Measurements from ENCODE around the gene PRDM16. TPM values are rescaled to one million over a fixed set of nuclear protein-coding genes. Genes with fewer than 3 reads are reported as not detected.
A peak's percentile ranks its signal among the peaks of the same experiment; 100 is the strongest.

Gene PRDM16
- total and polyA plus RNA-seq, 4 donors: 5.0 to 80.7 (median 41.5) TPM

- Histone ChIP-seq H3K36me3 (ENCODE audit: control insufficient read depth in 1 of 2, insufficient read depth in 2 of 2, low read length in 1 of 2) (no peaks in the 10 kb centered on the region), H3K9me3 (ENCODE audit: control insufficient read depth, low read length) (no peaks in the 10 kb centered on the region), H3K27ac (ENCODE audit: low read depth in 1 of 2, low read length in 2 of 2) (no peak overlapping the region), H3K4me3 (ENCODE audit: low read length in 2 of 2) (no peak overlapping the region), H3K4me1 (ENCODE audit: control insufficient read depth in 1 of 2, insufficient read depth in 2 of 2, low read length in 2 of 2) (no peaks in the 10 kb centered on the region), H3K27me3 (ENCODE audit: control insufficient read depth in 1 of 2, insufficient read depth in 2 of 2, low read length in 1 of 2) (no peaks in the 10 kb centered on the region)
- intact Hi-C loops (cut with DNase I): no loop called here
- 94 to 96% methylated on average over 11 of the region's 11 CpGs for WGBS, 2 donors
- ATAC-seq (ENCODE audit: low FRiP score): no peak
- no peak for DNase-seq
These were observed 44.4 kb upstream of the PRDM16 start for GRCh38 chr1:3024588-3024987.

DNA sequence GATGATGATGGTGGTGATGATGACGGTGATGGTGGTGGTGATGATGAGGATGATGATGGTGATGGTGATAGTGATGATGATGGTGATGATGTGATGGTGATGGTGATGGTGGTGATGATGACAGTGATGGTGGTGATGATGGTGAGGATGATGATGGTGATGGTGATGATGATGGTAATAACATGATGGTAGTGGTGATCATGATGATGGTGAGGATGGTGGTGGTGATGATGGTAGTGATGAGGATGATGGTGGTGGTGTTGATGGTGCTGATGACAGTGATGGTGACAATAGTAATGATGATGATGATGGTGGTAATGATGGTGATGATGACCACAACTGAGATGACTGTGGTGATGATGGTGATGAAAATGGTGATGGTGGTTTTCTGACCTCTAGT lies 42.9 kb upstream of the PRDM16 start:
- ATAC-seq (ENCODE audit: low FRiP score) (no peak), DNase-seq (no peak)
- no peaks in the 10 kb centered on the region for H3K27me3 ChIP-seq (ENCODE audit: control insufficient read depth in 1 of 2, insufficient read depth in 2 of 2, low read length in 1 of 2)
- H3K4me1 ChIP-seq (ENCODE audit: control insufficient read depth in 1 of 2, insufficient read depth in 2 of 2, low read length in 2 of 2): no peaks in the 10 kb centered on the region
- H3K9me3 ChIP-seq (ENCODE audit: control insufficient read depth, low read length): no peaks in the 10 kb centered on the region
- intact Hi-C loops (cut with DNase I): no loop called here
- no peak overlapping the region for H3K4me3 ChIP-seq (ENCODE audit: low read length in 2 of 2)
- H3K36me3 ChIP-seq (ENCODE audit: control insufficient read depth in 1 of 2, insufficient read depth in 2 of 2, low read length in 1 of 2): no peaks in the 10 kb centered on the region
- 95 to 96% methylated on average over 1 of the region's 1 CpG for WGBS, 2 donors
- H3K27ac ChIP-seq (ENCODE audit: low read depth in 1 of 2, low read length in 2 of 2): no peak overlapping the region

DNA sequence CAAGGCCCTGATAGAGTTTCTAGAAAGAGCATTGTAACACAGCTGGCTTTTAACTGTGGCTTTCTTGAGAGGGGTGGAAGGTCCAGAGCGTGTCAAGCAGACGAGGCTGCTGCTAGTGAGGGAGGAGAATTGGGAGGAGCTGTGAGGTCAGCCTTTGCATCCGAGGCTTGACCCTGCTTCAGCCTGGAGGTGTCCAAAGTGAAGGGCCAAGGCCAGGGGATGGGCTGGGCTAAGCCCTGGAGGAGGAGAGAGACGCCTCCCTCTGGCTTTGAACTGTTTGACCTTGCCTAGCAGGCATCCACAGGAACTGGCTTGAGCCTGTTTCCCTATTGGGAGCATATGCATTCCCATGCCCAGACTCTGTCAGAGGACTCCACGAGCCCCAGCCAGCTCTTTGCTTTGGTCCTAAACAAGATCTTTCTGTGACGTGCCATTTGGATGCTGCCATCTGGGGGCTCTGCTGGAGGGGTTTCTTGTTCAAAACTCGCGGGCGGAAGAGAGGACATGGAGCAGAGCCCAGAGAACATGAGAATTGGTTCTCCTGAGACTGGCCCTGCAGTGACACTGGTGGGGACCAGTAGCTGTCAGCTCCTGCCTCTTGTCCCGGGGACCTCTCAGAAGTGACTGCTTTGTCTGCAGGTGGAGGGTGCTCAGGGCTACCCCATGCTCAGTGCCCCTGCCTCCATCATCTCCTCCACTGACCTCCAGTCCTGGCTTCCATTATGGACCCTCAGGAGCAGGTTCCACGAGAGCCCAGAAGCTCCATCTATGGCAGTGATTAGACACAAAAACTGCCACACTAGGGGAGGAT lies 42.2 kb upstream of the PRDM16 start:
- ATAC-seq (ENCODE audit: low FRiP score): no peak
- intact Hi-C loops (cut with DNase I): no loop called here
- DNase-seq: peak in 1 of 2 donors; percentile 64

DNA sequence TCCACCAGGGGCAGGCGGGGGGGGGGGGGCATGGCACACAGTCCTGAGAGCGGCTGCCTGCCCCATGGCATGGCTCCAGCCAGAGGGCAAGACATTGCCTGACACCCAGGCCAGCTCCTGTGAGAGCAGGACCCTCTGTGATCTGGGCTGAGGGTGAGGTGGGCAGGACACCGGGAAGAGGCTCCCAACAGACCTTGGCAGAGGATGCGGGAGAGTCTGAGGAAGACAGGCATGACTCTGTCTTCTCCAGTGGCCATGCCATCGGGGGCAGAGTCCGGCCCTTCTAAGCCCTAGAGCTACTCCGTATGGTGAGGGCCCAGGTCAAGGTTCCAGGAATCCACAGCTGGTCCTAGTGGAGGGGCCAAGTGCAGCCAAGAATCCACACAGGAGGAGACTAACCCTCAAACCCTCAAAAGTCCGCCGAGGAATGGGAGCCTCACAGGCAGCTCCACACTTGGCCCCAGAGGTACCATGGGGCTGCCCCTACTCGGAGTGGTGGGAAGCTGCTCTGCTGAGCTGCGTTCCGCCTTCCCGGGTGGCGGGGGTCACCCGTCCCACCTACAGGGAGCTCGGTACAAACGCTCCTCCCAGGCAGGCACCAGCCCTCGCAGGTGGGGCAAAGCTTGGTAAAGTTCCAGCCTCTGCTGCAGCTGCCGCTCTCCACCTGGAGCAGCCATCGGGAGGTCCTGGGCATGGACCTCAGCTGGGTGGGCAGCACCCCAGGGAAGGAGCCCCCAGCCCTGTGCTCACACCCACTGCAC lies 41.2 kb upstream of the PRDM16 start:
- no peaks in the 10 kb centered on the region for H3K36me3 ChIP-seq (ENCODE audit: control insufficient read depth in 1 of 2, insufficient read depth in 2 of 2, low read length in 1 of 2)
- 94 to 99% methylated on average over 19 to 20 of the region's 20 CpGs for WGBS, 2 donors
- no peaks in the 10 kb centered on the region for H3K27me3 ChIP-seq (ENCODE audit: control insufficient read depth in 1 of 2, insufficient read depth in 2 of 2, low read length in 1 of 2)
- H3K4me3 ChIP-seq (ENCODE audit: low read length in 2 of 2): no peak overlapping the region
- no peaks in the 10 kb centered on the region for H3K4me1 ChIP-seq (ENCODE audit: control insufficient read depth in 1 of 2, insufficient read depth in 2 of 2, low read length in 2 of 2)
- intact Hi-C loops (cut with DNase I): no loop called here
- no peaks in the 10 kb centered on the region for H3K9me3 ChIP-seq (ENCODE audit: control insufficient read depth, low read length)
- H3K27ac ChIP-seq (ENCODE audit: low read depth in 1 of 2, low read length in 2 of 2): no peak overlapping the region
- peak in 1 of 2 donors; percentile 62 for DNase-seq
- ATAC-seq (ENCODE audit: low FRiP score): no peak

More for the DNA sequence above, 42.2 kb upstream of the PRDM16 start:
- no peaks in the 10 kb centered on the region for H3K9me3 ChIP-seq (ENCODE audit: control insufficient read depth, low read length)
- H3K4me3 ChIP-seq (ENCODE audit: low read length in 2 of 2): no peak overlapping the region
- no peaks in the 10 kb centered on the region for H3K4me1 ChIP-seq (ENCODE audit: control insufficient read depth in 1 of 2, insufficient read depth in 2 of 2, low read length in 2 of 2)
- no peak overlapping the region for H3K27ac ChIP-seq (ENCODE audit: low read depth in 1 of 2, low read length in 2 of 2)
- no peaks in the 10 kb centered on the region for H3K27me3 ChIP-seq (ENCODE audit: control insufficient read depth in 1 of 2, insufficient read depth in 2 of 2, low read length in 1 of 2)
- H3K36me3 ChIP-seq (ENCODE audit: control insufficient read depth in 1 of 2, insufficient read depth in 2 of 2, low read length in 1 of 2): no peaks in the 10 kb centered on the region
- 80 to 86% methylated on average over 11 of the region's 11 CpGs for WGBS, 2 donors

DNA sequence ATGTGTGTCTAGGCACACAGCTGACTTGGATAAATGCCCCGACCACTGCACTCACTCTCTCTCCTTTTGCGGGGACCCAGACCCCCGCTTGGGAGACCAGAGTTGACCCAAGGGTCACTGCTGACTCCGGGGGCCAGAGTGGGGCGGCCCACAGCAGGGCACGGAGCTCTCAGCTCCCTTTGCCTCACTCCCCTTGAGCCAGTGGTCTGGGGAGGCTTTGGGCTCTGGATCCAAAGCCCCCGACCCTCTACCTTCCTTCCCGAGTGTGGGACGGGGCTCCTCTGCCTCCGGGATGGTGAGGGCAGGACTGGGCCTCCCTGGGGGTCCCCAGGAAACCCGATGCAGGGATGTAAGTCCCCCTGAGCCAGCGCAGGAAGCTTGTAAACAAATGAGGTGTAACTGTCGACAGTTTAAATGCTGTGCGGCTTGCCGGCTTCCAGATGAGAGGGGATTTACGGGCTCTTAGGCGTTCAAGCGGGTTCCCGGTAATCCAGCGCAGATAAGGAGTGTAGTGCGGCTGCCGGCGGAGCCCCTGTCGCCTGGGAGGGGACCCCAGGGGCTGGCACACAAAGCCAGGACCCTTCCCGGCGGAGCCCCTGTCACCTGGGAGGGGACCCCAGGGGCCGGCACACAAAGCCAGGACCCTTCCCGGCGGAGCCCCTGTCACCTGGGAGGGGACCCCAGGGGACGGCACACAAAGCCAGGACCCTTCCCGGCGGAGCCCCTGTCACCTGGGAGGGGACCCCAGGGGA lies 40.3 kb upstream of the PRDM16 start:
- peak in 1 of 2 donors; percentile 69 for DNase-seq

GRCh38 chr1:3029481-3029961 lies 39.5 kb upstream of the PRDM16 start:
- 91 to 93% methylated on average over 11 of the region's 11 CpGs for WGBS, 2 donors
- Histone ChIP-seq H3K36me3 (ENCODE audit: control insufficient read depth in 1 of 2, insufficient read depth in 2 of 2, low read length in 1 of 2) (no peaks in the 10 kb centered on the region), H3K27ac (ENCODE audit: low read depth in 1 of 2, low read length in 2 of 2) (no peak overlapping the region), H3K27me3 (ENCODE audit: control insufficient read depth in 1 of 2, insufficient read depth in 2 of 2, low read length in 1 of 2) (no peaks in the 10 kb centered on the region), H3K4me1 (ENCODE audit: control insufficient read depth in 1 of 2, insufficient read depth in 2 of 2, low read length in 2 of 2) (no peaks in the 10 kb centered on the region), H3K9me3 (ENCODE audit: control insufficient read depth, low read length) (no peaks in the 10 kb centered on the region), H3K4me3 (ENCODE audit: low read length in 2 of 2) (no peak overlapping the region)
- peak in 1 of 2 donors; percentile 64 for DNase-seq
- intact Hi-C loops (cut with DNase I): no loop called here
- ATAC-seq (ENCODE audit: low FRiP score): no peak

More for the DNA sequence above, 40.3 kb upstream of the PRDM16 start:
- WGBS, 2 donors: 86 to 88% methylated on average over 32 of the region's 32 CpGs
- no peaks in the 10 kb centered on the region for H3K9me3 ChIP-seq (ENCODE audit: control insufficient read depth, low read length)
- intact Hi-C loops (cut with DNase I): no loop called here
- H3K4me3 ChIP-seq (ENCODE audit: low read length in 2 of 2): no peak overlapping the region
- no peak for ATAC-seq (ENCODE audit: low FRiP score)
- no peak overlapping the region for H3K27ac ChIP-seq (ENCODE audit: low read depth in 1 of 2, low read length in 2 of 2)
- H3K27me3 ChIP-seq (ENCODE audit: control insufficient read depth in 1 of 2, insufficient read depth in 2 of 2, low read length in 1 of 2): no peaks in the 10 kb centered on the region
- H3K4me1 ChIP-seq (ENCODE audit: control insufficient read depth in 1 of 2, insufficient read depth in 2 of 2, low read length in 2 of 2): no peaks in the 10 kb centered on the region
- H3K36me3 ChIP-seq (ENCODE audit: control insufficient read depth in 1 of 2, insufficient read depth in 2 of 2, low read length in 1 of 2): no peaks in the 10 kb centered on the region

DNA sequence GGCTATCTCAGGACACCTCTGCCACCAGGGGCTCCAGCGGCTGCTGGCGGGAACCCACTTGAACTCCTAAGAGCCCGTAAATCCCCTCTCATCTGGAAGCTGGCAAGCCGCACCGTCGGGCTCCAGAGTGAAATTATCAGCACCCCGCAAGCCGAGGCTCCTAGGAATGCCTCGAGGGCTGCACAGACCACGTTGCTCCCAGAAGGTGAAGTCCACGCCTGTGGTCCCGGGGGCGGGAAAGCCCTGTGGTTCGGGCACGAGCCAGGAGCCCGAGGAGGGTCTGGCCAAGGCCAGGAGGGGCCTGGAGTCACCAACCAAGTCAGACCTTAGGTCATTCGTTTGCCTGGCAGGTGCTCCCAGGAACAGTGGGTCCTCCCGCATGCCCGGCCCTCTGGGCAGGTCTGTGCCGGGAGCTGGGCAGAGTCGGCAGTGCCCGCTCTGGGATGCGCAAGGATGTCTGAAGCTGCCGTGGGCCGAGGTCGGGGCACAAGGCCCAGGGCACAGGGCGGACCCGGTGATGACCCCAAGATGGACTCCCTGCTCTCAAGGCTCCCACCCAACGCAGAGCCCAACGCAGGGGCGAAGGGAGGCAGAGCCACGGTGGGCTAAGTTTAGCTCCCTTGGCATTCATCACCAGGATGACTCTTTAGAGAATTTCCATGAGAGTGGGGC lies 38.9 kb upstream of the PRDM16 start:
- intact Hi-C loops (cut with DNase I): no loop called here
- no peak for ATAC-seq (ENCODE audit: low FRiP score)
- peak in 1 of 2 donors; percentile 57 for DNase-seq
- H3K27ac ChIP-seq (ENCODE audit: low read depth in 1 of 2, low read length in 2 of 2): no peak overlapping the region
- H3K36me3 ChIP-seq (ENCODE audit: control insufficient read depth in 1 of 2, insufficient read depth in 2 of 2, low read length in 1 of 2): no peaks in the 10 kb centered on the region
- H3K9me3 ChIP-seq (ENCODE audit: control insufficient read depth, low read length): no peaks in the 10 kb centered on the region
- H3K4me1 ChIP-seq (ENCODE audit: control insufficient read depth in 1 of 2, insufficient read depth in 2 of 2, low read length in 2 of 2): no peaks in the 10 kb centered on the region
- no peaks in the 10 kb centered on the region for H3K27me3 ChIP-seq (ENCODE audit: control insufficient read depth in 1 of 2, insufficient read depth in 2 of 2, low read length in 1 of 2)
- H3K4me3 ChIP-seq (ENCODE audit: low read length in 2 of 2): no peak overlapping the region
- WGBS, 2 donors: 91 to 93% methylated on average over 31 to 32 of the region's 32 CpGs

Data from aorta (tissue), 5 donors.